ENCODE results near the gene SLC35A2.

The SLC35A2 gene

DNA sequence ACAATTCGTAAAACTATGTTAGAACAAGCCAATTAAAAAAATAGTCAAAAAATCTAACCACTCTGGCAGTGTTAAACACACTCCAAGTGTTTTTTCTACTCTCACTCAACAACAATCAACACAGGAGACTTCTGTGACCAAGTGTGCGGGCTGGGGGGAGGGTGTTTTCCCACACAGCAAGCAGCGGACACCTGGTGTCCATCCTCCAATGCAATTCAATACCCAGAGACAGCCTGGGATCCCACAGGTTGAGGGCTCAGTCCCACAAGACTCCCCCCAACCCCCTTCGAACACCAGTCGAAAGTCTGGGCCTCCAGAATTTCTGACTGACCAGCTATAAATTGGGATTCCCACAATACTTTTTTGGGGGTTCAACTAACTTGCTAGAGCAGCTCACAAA is 15.7 kb upstream of the SLC35A2 start:
- no peak for DNase-seq (ENCODE audit: low read depth in 2 of 2)
- H3K4me3 ChIP-seq (replicated peaks in 1 of 2; ENCODE audit: low read depth in 2 of 2, low read length in 2 of 2), result no peak overlapping the region
- TF ChIP-seq, protein P1, sequence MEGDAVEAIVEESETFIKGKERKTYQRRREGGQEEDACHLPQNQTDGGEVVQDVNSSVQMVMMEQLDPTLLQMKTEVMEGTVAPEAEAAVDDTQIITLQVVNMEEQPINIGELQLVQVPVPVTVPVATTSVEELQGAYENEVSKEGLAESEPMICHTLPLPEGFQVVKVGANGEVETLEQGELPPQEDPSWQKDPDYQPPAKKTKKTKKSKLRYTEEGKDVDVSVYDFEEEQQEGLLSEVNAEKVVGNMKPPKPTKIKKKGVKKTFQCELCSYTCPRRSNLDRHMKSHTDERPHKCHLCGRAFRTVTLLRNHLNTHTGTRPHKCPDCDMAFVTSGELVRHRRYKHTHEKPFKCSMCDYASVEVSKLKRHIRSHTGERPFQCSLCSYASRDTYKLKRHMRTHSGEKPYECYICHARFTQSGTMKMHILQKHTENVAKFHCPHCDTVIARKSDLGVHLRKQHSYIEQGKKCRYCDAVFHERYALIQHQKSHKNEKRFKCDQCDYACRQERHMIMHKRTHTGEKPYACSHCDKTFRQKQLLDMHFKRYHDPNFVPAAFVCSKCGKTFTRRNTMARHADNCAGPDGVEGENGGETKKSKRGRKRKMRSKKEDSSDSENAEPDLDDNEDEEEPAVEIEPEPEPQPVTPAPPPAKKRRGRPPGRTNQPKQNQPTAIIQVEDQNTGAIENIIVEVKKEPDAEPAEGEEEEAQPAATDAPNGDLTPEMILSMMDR (IDR thresholded peaks at IDR 0.05; ENCODE audit: low read depth, low read length), result no peak

GRCh38 chrX:48924270-48924669 is 12.8 kb upstream of the SLC35A2 start:
- DNase-seq (ENCODE audit: low read depth in 2 of 2), result no peak
- TF ChIP-seq, protein P1 (IDR thresholded peaks at IDR 0.05; ENCODE audit: low read depth, low read length), result no peak
- H3K4me3 ChIP-seq (replicated peaks in 1 of 2; ENCODE audit: low read depth in 2 of 2, low read length in 2 of 2), result no peak overlapping the region

- TF ChIP-seq, protein P1 (IDR thresholded peaks at IDR 0.05; ENCODE audit: low read depth, low read length), result no peak
- no peak for DNase-seq (ENCODE audit: low read depth in 2 of 2)
Measured at GRCh38 chrX:48923771-48924170, 12.3 kb upstream of the SLC35A2 start.

GRCh38 chrX:48920718-48921104 is 9.3 kb upstream of the SLC35A2 start:
- DNase-seq (ENCODE audit: low read depth in 2 of 2), result no peak
- TF ChIP-seq, protein P1 (IDR thresholded peaks at IDR 0.05; ENCODE audit: low read depth, low read length), result no peak
- no peak overlapping the region for H3K4me3 ChIP-seq (replicated peaks in 1 of 2; ENCODE audit: low read depth in 2 of 2, low read length in 2 of 2)

More at GRCh38 chrX:48923771-48924170, 12.3 kb upstream of the SLC35A2 start:
- no peak overlapping the region for H3K4me3 ChIP-seq (replicated peaks in 1 of 2; ENCODE audit: low read depth in 2 of 2, low read length in 2 of 2)

DNA sequence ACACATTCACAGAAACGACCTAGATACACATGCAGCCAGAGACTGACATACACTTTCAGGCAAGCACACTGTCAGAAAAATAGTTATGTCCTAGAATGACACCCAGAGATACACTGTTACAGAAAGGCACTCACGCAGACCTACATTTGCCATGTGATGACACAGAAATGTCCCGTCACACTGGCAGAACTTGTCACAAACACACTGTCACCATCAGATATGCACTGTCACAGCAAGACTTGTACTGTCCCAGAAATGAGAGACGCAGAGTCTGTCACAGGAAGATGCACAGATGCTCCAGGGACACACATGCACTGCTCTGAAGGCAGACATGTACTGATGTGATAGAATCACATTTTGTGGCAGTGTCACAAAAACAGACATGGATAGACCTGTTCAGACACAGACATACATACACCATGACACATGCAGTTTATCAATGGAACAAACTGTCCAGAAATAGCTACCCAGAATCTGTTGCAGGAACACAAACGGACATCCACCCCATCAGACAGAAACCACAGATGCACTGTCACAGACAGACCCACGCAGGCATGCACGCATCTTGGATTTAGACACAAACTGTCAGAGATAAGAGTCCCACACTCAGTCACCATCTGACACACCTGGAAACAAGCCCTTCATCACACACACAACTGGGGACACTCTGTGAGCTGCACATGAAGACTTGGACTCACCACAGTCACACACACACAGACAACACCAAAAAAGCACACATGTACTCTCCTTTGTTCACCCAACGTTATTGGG is 8.7 kb upstream of the SLC35A2 start:
- no peak for DNase-seq (ENCODE audit: low read depth in 2 of 2)
- TF ChIP-seq, protein P1 (IDR thresholded peaks at IDR 0.05; ENCODE audit: low read depth, low read length), result no peak
- no peak overlapping the region for H3K4me3 ChIP-seq (replicated peaks in 1 of 2; ENCODE audit: low read depth in 2 of 2, low read length in 2 of 2)

- DNase-seq (ENCODE audit: low read depth in 2 of 2), result peak in 1 of 2 donors; percentile 8
- TF ChIP-seq, protein P1 (IDR thresholded peaks at IDR 0.05; ENCODE audit: low read depth, low read length), result no peak
Measured at GRCh38 chrX:48919360-48919841, 8.0 kb upstream of the SLC35A2 start.

More at GRCh38 chrX:48919360-48919841, 8.0 kb upstream of the SLC35A2 start:
- peak overlapping the region in 1 of 2 donors; percentile 5 for H3K4me3 ChIP-seq (replicated peaks in 1 of 2; ENCODE audit: low read depth in 2 of 2, low read length in 2 of 2)
